ENCODE measurements around the gene IL12RB1.
"Not testable (repeated sequence)": the region's sequence is repeated elsewhere in the genome, so short reads cannot be mapped to it uniquely, and the experiment has no call there.

GRCh38 chr19:18031401-18031800 lies 55.3 kb downstream of the IL12RB1 start:
- TF ChIP-seq CTCF (IDR thresholded peaks at IDR 0.05), result not testable (repeated sequence)
- peak in 1 of 3 donors; percentile 5 for TF ChIP-seq POLR2A (IDR thresholded peaks at IDR 0.05)
